Fibroblast of pulmonary artery (primary cell): Measurements from ENCODE around the gene EVA1A.

Source experiments
- DNase-seq: peaks from one replicate; pipeline ENCODE4 v3.0.0-alpha.2; 2010; ENCODE audit warnings: low read depth
- H3K4me3 ChIP-seq: replicated peaks from 2 replicates; pipeline ENCODE4 v1.5.1; 2011; ENCODE audit warnings: low read depth, mild to moderate bottlenecking, control low read depth, low read length, moderate library complexity
- CTCF ChIP-seq: IDR thresholded peaks from 2 replicates; pipeline ENCODE4 v1.5.1; 2011; ENCODE audit warnings: mild to moderate bottlenecking, control low read depth, low read length, inconsistent platforms; ENCODE audit errors: missing control alignments

EVA1A gene

GRCh38 chr2:75517547-75518230 is 43.0 kb downstream of the EVA1A start:
- no peak for DNase-seq
- no peak for TF ChIP-seq CTCF
- no peak overlapping the region for H3K4me3 ChIP-seq

GRCh38 chr2:75516378-75517360 is 44.1 kb downstream of the EVA1A start:
- DNase-seq: no peak
- TF ChIP-seq CTCF: no peak

GRCh38 chr2:75515584-75516368 is 45.0 kb downstream of the EVA1A start:
- TF ChIP-seq CTCF: no peak
- no peak for DNase-seq
- H3K4me3 ChIP-seq: no peak overlapping the region

More at GRCh38 chr2:75516378-75517360, 44.1 kb downstream of the EVA1A start:
- H3K4me3 ChIP-seq: no peak overlapping the region

- DNase-seq: no peak
- TF ChIP-seq CTCF: no peak
- H3K4me3 ChIP-seq: no peak overlapping the region
Measured at GRCh38 chr2:75513616-75514170, 47.0 kb downstream of the EVA1A start.

GRCh38 chr2:75512455-75513212 is 48.1 kb downstream of the EVA1A start:
- H3K4me3 ChIP-seq: no peak overlapping the region
- DNase-seq: no peak
- no peak for TF ChIP-seq CTCF
